Activated CD8-positive, alpha-beta memory T cell treated with anti-CD3 and anti-CD28 coated beads, Interleukin-2, amount 50 U/mL, for 1 hour (primary cell): Measurements from ENCODE around the gene DESI2.

Experiments used
- DNase-seq: peaks from one replicate; pipeline ENCODE4 v3.0.0-alpha.2; 2020; ENCODE audit errors: extremely low read depth

The DESI2 gene

GRCh38 chr1:244652623-244653438 is at the start of gene DESI2:
TSS of gene DESI2 (plus strand) at chr1:244653126. CDS start at chr1:244653314, 188 bp downstream.
- peak; percentile 97 for DNase-seq

GRCh38 chr1:244603498-244603897 is 49.4 kb upstream of the DESI2 start:
- no peak for DNase-seq

GRCh38 chr1:244605835-244606370 is 47.0 kb upstream of the DESI2 start:
- DNase-seq = no peak

GRCh38 chr1:244614113-244614836 is 38.7 kb upstream of the DESI2 start:
- no peak for DNase-seq

- no peak for DNase-seq
Measured at GRCh38 chr1:244614879-244615278, 38.0 kb upstream of the DESI2 start.

- DNase-seq = no peak
Measured at GRCh38 chr1:244615301-244615700, 37.6 kb upstream of the DESI2 start.

- DNase-seq = no peak
Measured at GRCh38 chr1:244626709-244627108, 26.2 kb upstream of the DESI2 start.

GRCh38 chr1:244628789-244629188 is 24.1 kb upstream of the DESI2 start:
- DNase-seq = no peak

GRCh38 chr1:244633140-244633539 is 19.8 kb upstream of the DESI2 start:
- DNase-seq = no peak

- no peak for DNase-seq
Measured at GRCh38 chr1:244634546-244634945, 18.4 kb upstream of the DESI2 start.

- DNase-seq = no peak
Measured at GRCh38 chr1:244636488-244637259, 16.3 kb upstream of the DESI2 start.

GRCh38 chr1:244639561-244639960 is 13.4 kb upstream of the DESI2 start:
- no peak for DNase-seq

GRCh38 chr1:244640917-244641316 is 12.0 kb upstream of the DESI2 start:
- DNase-seq = no peak

GRCh38 chr1:244642526-244642925 is 10.4 kb upstream of the DESI2 start:
- DNase-seq = no peak

- DNase-seq = no peak
Measured at GRCh38 chr1:244642988-244643387, 9.9 kb upstream of the DESI2 start.

- DNase-seq = no peak
Measured at GRCh38 chr1:244645414-244645813, 7.5 kb upstream of the DESI2 start.

GRCh38 chr1:244645890-244646289 is 7.0 kb upstream of the DESI2 start:
- no peak for DNase-seq

- DNase-seq = no peak
Measured at GRCh38 chr1:244647819-244648218, 5.1 kb upstream of the DESI2 start.

- no peak for DNase-seq
Measured at GRCh38 chr1:244651956-244652622, 837 bp upstream of the DESI2 start.

- no peak for DNase-seq
Measured at GRCh38 chr1:244653439-244654107, 647 bp downstream of the DESI2 start.
